Measurements from ENCODE around the gene RAMP1.
"Not testable (repeated sequence)": the region's sequence is repeated elsewhere in the genome, so short reads cannot be mapped to it uniquely, and the experiment has no call there.

RAMP1 gene

GRCh38 chr2:237859533-237860272, at the start of gene RAMP1:
Gene RAMP1, plus strand, starts transcription at chr2:237859623. Its CDS starts 53 bp downstream, at chr2:237859676.
- no peak for DNase-seq (ENCODE audit: low spot score)
- FAIRE-seq: no peak

- FAIRE-seq (no peak), DNase-seq (ENCODE audit: low spot score) (no peak)
These were observed 43.8 kb upstream of the RAMP1 start for GRCh38 chr2:237815637-237816036.

- no peak for DNase-seq (ENCODE audit: low spot score)
- FAIRE-seq: no peak
These were observed 42.9 kb upstream of the RAMP1 start for GRCh38 chr2:237816531-237816930.

- DNase-seq (ENCODE audit: low spot score) (peak; percentile 33), FAIRE-seq (no peak)
These were observed 41.4 kb upstream of the RAMP1 start for GRCh38 chr2:237818066-237818473.

GRCh38 chr2:237819231-237819630, 40.2 kb upstream of the RAMP1 start:
- FAIRE-seq: no peak

GRCh38 chr2:237820421-237820820, 39.0 kb upstream of the RAMP1 start:
- no peak for FAIRE-seq
- DNase-seq (ENCODE audit: low spot score): no peak

More at GRCh38 chr2:237819231-237819630, 40.2 kb upstream of the RAMP1 start:
- no peak for DNase-seq (ENCODE audit: low spot score)

GRCh38 chr2:237823544-237823943, 35.9 kb upstream of the RAMP1 start:
- no peak for DNase-seq (ENCODE audit: low spot score)
- FAIRE-seq: no peak

- no peak for DNase-seq (ENCODE audit: low spot score)
These were observed 35.3 kb upstream of the RAMP1 start for GRCh38 chr2:237824085-237824484.

GRCh38 chr2:237827421-237827987, 31.9 kb upstream of the RAMP1 start:
- no peak for DNase-seq (ENCODE audit: low spot score)

More at GRCh38 chr2:237824085-237824484, 35.3 kb upstream of the RAMP1 start:
- FAIRE-seq: no peak

GRCh38 chr2:237830522-237830921, 28.9 kb upstream of the RAMP1 start:
- DNase-seq (ENCODE audit: low spot score) (no peak), FAIRE-seq (no peak)

More at GRCh38 chr2:237827421-237827987, 31.9 kb upstream of the RAMP1 start:
- no peak for FAIRE-seq

GRCh38 chr2:237833546-237833945, 25.9 kb upstream of the RAMP1 start:
- DNase-seq (ENCODE audit: low spot score): no peak

GRCh38 chr2:237835372-237835771, 24.1 kb upstream of the RAMP1 start:
- no peak for DNase-seq (ENCODE audit: low spot score)
- FAIRE-seq: no peak

More at GRCh38 chr2:237833546-237833945, 25.9 kb upstream of the RAMP1 start:
- no peak for FAIRE-seq

- FAIRE-seq (no peak), DNase-seq (ENCODE audit: low spot score) (no peak)
These were observed 18.4 kb upstream of the RAMP1 start for GRCh38 chr2:237841051-237841450.

- FAIRE-seq; DNase-seq (ENCODE audit: low spot score): not testable (repeated sequence)
These were observed 10.5 kb upstream of the RAMP1 start for GRCh38 chr2:237848940-237849339.

- DNase-seq (ENCODE audit: low spot score) (no peak), FAIRE-seq (no peak)
These were observed 5.1 kb upstream of the RAMP1 start for GRCh38 chr2:237854295-237854694.

- FAIRE-seq (no peak), DNase-seq (ENCODE audit: low spot score) (no peak)
These were observed 1.6 kb upstream of the RAMP1 start for GRCh38 chr2:237857791-237858190.

GRCh38 chr2:237858294-237859081, 935 bp upstream of the RAMP1 start:
- DNase-seq (ENCODE audit: low spot score): peak; percentile 69
- no peak for FAIRE-seq

- DNase-seq (ENCODE audit: low spot score): no peak
- FAIRE-seq: no peak
These were observed 365 bp upstream of the RAMP1 start for GRCh38 chr2:237859082-237859433.

GRCh38 chr2:237860273-237860935, 981 bp downstream of the RAMP1 start:
- DNase-seq (ENCODE audit: low spot score) (no peak), FAIRE-seq (no peak)

- FAIRE-seq: no peak
- no peak for DNase-seq (ENCODE audit: low spot score)
These were observed 2.6 kb downstream of the RAMP1 start for GRCh38 chr2:237861875-237862527.

- FAIRE-seq: no peak
- no peak for DNase-seq (ENCODE audit: low spot score)
These were observed 3.1 kb downstream of the RAMP1 start for GRCh38 chr2:237862528-237862895.

Measured in RCC 7860 (cell line).